Measurements from ENCODE around the gene DIAPH3. TPM values are rescaled to one million over a fixed set of nuclear protein-coding genes. Genes with fewer than 3 reads are reported as not detected.

DIAPH3 gene
- total RNA-seq, 1 donor from 2014 or later, result 4.6 TPM

- TF ChIP-seq, protein P1, sequence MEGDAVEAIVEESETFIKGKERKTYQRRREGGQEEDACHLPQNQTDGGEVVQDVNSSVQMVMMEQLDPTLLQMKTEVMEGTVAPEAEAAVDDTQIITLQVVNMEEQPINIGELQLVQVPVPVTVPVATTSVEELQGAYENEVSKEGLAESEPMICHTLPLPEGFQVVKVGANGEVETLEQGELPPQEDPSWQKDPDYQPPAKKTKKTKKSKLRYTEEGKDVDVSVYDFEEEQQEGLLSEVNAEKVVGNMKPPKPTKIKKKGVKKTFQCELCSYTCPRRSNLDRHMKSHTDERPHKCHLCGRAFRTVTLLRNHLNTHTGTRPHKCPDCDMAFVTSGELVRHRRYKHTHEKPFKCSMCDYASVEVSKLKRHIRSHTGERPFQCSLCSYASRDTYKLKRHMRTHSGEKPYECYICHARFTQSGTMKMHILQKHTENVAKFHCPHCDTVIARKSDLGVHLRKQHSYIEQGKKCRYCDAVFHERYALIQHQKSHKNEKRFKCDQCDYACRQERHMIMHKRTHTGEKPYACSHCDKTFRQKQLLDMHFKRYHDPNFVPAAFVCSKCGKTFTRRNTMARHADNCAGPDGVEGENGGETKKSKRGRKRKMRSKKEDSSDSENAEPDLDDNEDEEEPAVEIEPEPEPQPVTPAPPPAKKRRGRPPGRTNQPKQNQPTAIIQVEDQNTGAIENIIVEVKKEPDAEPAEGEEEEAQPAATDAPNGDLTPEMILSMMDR (IDR thresholded peaks at IDR 0.05), result no peak
These were observed 499.1 kb downstream of the DIAPH3 start for GRCh38 chr13:59664586-59664985.

GRCh38 chr13:59663707-59664106, 500.0 kb downstream of the DIAPH3 start:
- Histone ChIP-seq H3K27ac (no peak overlapping the region), H3K4me3 (no peak overlapping the region), H3K27me3 (no peaks in the 10 kb centered on the region), H3K9me3 (no peaks in the 10 kb centered on the region), H3K36me3 (no peaks in the 10 kb centered on the region), H3K4me1 (peaks cover 7% of the 10 kb centered on the region)
- ATAC-seq, result no peak
- intact Hi-C loops (cut with DNase I), result no loop called here
- no peak for DNase-seq
- TF ChIP-seq, protein P1 (IDR thresholded peaks at IDR 0.05), result no peak

More at GRCh38 chr13:59664586-59664985, 499.1 kb downstream of the DIAPH3 start:
- intact Hi-C loops (cut with DNase I), result no loop called here
- H3K9me3 ChIP-seq, result no peaks in the 10 kb centered on the region
- no peaks in the 10 kb centered on the region for H3K27me3 ChIP-seq
- ATAC-seq (no peak), DNase-seq (no peak)
- H3K27ac ChIP-seq, result no peak overlapping the region
- no peaks in the 10 kb centered on the region for H3K36me3 ChIP-seq
- H3K4me3 ChIP-seq, result no peak overlapping the region
- H3K4me1 ChIP-seq, result peaks cover 7% of the 10 kb centered on the region

GRCh38 chr13:59660582-59660981, 503.1 kb downstream of the DIAPH3 start:
- TF ChIP-seq, protein P1 (IDR thresholded peaks at IDR 0.05), result no peak
- Histone ChIP-seq H3K9me3 (no peaks in the 10 kb centered on the region), H3K36me3 (no peaks in the 10 kb centered on the region), H3K27ac (no peak overlapping the region), H3K27me3 (no peaks in the 10 kb centered on the region), H3K4me1 (no peaks in the 10 kb centered on the region), H3K4me3 (no peak overlapping the region)
- ATAC-seq, result no peak
- DNase-seq, result no peak
- intact Hi-C loops (cut with DNase I), result no loop called here

DNA sequence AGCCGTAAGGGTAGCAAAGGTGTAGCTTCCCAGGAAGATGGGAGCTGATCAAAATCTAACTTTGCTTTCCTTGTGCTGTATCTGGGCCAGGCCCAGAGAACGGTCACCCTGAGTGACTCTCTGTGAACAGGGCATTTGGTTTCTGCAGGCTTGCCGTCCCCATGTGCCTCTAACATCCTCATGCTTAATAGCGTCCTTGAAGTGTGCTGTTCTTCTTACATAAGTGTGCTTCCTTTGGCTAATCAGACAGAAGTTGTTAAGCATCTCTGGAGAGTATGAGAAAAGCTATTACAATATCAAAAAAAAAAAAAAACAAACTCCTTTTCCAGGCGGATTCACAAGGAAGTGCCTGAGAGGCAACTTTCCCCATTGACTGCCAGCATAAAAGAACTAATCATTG, 503.7 kb downstream of the DIAPH3 start:
- intact Hi-C loops (cut with DNase I), result no loop called here
- Histone ChIP-seq H3K27me3 (no peaks in the 10 kb centered on the region), H3K9me3 (no peaks in the 10 kb centered on the region), H3K4me1 (no peaks in the 10 kb centered on the region), H3K27ac (no peak overlapping the region), H3K36me3 (no peaks in the 10 kb centered on the region), H3K4me3 (no peak overlapping the region)
- TF ChIP-seq, protein P1 (IDR thresholded peaks at IDR 0.05), result no peak
- DNase-seq (no peak), ATAC-seq (no peak)

GRCh38 chr13:59658738-59659330, 504.9 kb downstream of the DIAPH3 start:
- no peak for ATAC-seq

More at GRCh38 chr13:59658738-59659330, 504.9 kb downstream of the DIAPH3 start:
- no peaks in the 10 kb centered on the region for H3K4me1 ChIP-seq
- intact Hi-C loops (cut with DNase I), result no loop called here
- no peaks in the 10 kb centered on the region for H3K9me3 ChIP-seq
- no peaks in the 10 kb centered on the region for H3K27me3 ChIP-seq
- TF ChIP-seq, protein P1 (IDR thresholded peaks at IDR 0.05), result no peak
- H3K36me3 ChIP-seq, result no peaks in the 10 kb centered on the region
- H3K27ac ChIP-seq, result no peak overlapping the region
- no peak for DNase-seq
- no peak overlapping the region for H3K4me3 ChIP-seq

Measured in upper lobe of right lung (tissue), 1 donor.